22Rv1 (cell line): ENCODE results near the gene RAP2A.

Source experiments
- H3K27ac ChIP-seq: fragments of 450-650 bp; 2 replicates; pipeline ENCODE4 v1.5.1; 2017
- ZFX ChIP-seq: fragments of 450-650 bp; IDR thresholded peaks from 2 replicates; pipeline ENCODE4 v1.6.1; 2017; ENCODE audit warnings: antibody characterized with exemption, borderline replicate concordance
- TF ChIP-seq, protein P1 (sequence below): fragments of 450-650 bp; IDR thresholded peaks from 2 replicates; pipeline ENCODE4 v1.5.1; 2017; ENCODE audit warnings: mild to moderate bottlenecking

Gene RAP2A

DNA sequence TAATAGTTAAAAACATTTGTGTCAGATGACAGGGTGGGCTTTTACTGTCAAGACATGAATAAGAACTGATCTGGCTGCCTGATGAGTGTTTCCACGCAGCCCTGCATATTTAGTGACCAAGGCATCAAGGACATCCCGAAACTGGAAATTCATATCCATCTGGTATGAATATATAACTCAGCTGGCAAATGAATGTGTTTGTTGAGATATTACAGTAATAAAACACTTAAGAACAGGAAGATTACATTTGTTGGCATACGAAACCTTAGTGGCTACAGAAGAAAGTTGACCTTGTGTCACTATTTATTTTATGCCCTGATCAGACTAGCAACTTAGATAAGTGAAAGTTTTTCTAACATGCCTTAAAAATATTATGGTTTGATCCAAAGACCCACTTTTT, 32.8 kb downstream of the RAP2A start:
- H3K27ac ChIP-seq: no peak overlapping the region
- no peak for TF ChIP-seq ZFX
- TF ChIP-seq, protein P1, sequence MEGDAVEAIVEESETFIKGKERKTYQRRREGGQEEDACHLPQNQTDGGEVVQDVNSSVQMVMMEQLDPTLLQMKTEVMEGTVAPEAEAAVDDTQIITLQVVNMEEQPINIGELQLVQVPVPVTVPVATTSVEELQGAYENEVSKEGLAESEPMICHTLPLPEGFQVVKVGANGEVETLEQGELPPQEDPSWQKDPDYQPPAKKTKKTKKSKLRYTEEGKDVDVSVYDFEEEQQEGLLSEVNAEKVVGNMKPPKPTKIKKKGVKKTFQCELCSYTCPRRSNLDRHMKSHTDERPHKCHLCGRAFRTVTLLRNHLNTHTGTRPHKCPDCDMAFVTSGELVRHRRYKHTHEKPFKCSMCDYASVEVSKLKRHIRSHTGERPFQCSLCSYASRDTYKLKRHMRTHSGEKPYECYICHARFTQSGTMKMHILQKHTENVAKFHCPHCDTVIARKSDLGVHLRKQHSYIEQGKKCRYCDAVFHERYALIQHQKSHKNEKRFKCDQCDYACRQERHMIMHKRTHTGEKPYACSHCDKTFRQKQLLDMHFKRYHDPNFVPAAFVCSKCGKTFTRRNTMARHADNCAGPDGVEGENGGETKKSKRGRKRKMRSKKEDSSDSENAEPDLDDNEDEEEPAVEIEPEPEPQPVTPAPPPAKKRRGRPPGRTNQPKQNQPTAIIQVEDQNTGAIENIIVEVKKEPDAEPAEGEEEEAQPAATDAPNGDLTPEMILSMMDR: no peak

DNA sequence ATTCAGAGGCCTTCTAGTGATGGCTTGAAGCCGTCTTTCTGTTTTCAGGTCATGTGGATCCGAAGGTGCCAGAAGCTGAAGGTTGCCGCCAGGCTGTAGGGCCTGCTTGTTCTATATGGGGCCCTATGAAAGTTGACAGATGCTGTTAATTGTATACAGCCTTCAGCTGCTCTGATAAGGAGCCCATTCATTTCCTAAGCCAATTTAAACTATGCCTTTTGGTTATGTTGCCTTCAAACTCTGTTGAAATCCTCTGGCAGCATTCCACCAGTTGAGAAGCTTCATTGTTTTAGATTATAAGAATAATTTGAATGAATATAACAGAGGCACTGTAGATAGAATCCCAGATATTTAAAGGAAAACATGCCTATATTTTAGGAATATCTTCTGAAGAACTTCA, 34.4 kb downstream of the RAP2A start:
- TF ChIP-seq, protein P1: no peak
- no peak for TF ChIP-seq ZFX
- no peak overlapping the region for H3K27ac ChIP-seq

DNA sequence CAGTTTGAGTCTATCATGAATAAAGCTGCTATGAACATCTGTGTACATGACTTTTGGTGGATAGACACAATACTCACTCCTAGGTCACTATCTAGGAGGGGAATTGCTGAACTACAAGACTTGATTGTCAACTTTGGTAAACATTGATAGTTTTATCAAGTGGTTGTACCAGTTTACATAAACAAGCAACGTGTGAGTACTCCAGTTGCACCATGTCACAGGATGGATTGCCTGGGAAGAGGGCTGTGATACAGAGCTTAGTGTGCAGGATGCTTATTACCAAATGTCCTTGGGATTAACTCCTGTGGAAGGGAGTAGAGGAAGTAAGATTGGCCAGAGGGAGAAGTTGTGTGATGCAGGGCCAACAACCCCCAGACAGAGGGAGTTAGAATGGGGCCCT, 37.7 kb downstream of the RAP2A start:
- TF ChIP-seq, protein P1: no peak
- no peak for TF ChIP-seq ZFX
- no peak overlapping the region for H3K27ac ChIP-seq

- TF ChIP-seq, protein P1: no peak
- no peak for TF ChIP-seq ZFX
- no peak overlapping the region for H3K27ac ChIP-seq
Observed at GRCh38 chr13:97474349-97474980, 40.5 kb downstream of the RAP2A start.

DNA sequence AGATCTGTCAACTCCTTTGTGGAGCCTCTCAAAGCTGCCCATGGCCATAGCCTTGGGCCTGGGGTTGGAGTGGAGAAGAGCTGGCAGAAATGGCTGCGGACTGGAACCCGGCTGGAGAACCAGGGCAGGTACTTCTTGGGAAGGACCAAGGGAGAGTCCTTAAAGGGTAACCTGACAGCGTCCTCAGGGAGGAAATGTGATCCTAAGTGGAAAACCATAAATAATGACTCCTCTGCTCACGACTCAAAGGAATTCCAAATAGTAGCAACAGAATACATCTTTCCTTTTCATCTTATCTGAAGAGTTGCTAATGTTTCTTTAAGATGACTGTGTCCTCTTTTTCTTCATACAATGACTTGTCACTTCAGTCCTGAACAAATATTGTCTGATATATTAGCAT, 41.0 kb downstream of the RAP2A start:
- H3K27ac ChIP-seq: no peak overlapping the region
- no peak for TF ChIP-seq ZFX

DNA sequence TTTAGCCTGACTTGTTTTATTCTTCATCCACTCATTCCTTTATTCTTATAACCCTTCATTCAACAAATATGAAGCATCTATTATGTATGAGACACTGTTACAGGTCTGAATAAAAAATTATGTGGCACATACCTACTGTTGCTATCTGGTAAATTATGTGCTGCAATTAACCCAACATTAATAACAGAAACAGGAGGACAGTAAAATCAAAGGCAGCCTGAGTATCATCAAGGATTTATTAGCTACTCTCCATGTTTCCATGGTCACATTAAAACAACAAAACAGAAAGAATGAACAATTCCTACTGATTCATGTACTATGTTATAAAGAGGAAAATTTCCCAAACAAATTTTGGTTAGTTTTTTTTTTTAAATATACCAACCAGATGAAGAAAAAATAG, 43.9 kb downstream of the RAP2A start:
- no peak overlapping the region for H3K27ac ChIP-seq
- TF ChIP-seq ZFX: no peak
- TF ChIP-seq, protein P1: no peak

DNA sequence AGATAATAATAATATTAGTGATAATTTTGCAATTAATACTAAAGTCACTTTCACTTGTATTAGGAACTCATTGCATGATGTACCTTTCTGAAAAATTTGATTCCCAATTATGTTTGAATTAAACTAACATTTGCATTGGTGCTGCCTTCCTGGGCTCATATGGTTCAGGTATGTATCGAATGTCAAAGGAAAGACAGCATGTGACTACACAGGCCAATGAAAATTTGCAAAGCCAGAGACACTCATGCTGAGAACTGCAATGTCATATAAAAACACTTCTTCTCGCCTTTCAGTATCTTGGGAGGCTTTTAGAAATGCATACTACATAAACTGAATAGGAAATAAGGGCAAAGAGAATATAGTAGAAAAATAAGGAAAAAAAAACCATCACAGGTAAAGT, 44.3 kb downstream of the RAP2A start:
- H3K27ac ChIP-seq: no peak overlapping the region
- TF ChIP-seq, protein P1: no peak
- no peak for TF ChIP-seq ZFX

DNA sequence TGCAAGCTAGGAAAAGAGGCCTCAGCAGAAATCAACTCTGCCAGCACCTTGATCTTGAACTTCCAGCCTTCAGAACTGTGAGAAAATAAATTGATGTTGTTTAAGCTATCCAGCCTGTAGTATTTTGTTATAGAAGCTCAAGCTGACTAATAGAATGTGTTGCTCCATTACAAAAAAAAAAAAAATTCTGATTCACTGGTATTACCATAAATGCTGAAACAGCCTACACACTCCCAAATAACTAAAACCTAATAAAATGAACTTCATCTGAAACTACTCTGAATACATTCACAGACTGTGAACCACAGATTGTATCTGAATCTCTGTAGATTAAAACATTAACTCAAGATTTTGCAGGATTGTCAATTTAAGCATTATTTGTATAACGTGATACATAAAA, 49.5 kb downstream of the RAP2A start:
- TF ChIP-seq, protein P1: no peak
- TF ChIP-seq ZFX: no peak
- no peak overlapping the region for H3K27ac ChIP-seq
